Hematopoietic multipotent progenitor cell treated with erythropoietin and hydrocortisone succinate and interleukin-3 and kit ligand, for 17 days (in vitro differentiated cells): ENCODE measurements around the gene PAPSS1.

Source experiments
- DNase-seq: peaks from one replicate; pipeline ENCODE4 v3.0.0-alpha.2; 2015; ENCODE audit warnings: low spot score

The PAPSS1 gene

DNA sequence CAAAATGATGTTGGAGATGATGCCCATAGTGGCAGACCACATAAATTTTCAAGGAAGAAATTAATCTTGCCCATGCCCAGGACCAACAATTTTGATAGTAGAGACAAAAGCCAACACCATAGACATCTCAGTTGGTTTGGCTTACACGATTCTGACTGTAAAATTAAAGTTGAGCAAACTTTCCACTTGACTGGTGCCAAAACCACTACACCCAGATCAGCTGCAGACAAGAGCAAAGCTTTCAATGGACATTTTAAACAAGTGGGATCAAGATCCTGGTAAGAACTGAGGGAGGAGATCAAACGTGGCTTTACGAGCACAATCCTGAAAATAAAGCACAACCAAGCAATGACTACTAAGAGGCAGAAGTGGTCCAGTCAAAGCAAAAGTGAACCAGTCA, 90.7 kb downstream of the PAPSS1 start:
- DNase-seq, result no peak

DNA sequence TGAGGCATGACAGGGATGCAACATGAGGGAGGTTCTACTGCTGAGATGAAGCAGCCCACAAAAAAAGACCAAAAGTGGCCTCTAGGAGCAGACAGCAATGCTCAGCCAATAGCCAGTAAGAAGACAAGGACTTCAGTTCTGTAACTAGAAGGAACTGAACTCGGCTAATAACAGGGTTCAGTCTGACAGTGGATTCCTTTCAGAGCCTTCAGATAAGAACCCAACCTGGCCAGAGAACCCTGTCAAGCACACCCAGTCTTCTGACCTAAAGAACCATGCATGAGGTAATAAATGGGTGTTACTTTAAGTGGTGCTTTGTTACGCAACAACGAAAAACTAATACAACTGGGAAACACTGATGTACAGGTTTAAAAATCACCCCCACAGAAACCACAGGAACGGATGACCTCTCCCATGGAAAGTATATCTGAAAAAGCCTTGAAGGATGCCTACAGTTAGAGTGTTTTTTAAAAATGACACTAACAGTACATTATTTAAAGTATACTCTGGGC, 94.6 kb downstream of the PAPSS1 start:
- DNase-seq, result no peak

DNA sequence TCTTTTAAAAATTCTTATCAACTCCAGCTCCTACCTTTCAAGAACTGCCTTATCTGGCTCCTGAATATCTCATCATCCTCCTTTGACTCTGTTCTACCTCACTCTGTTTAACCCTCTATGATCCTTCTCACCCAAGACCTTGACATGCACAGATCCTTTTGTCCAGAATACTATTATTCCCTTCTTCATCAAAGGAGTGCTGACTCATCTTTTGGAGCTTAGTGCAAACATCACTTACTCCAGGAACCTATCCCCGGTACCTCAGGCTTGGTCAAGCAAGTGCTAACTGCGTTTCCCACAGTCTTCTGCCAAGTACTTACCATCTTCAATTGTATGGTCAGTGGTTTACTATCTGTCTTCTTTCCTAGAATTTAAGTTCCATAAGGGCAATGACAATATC, 96.0 kb downstream of the PAPSS1 start:
- DNase-seq, result no peak

DNA sequence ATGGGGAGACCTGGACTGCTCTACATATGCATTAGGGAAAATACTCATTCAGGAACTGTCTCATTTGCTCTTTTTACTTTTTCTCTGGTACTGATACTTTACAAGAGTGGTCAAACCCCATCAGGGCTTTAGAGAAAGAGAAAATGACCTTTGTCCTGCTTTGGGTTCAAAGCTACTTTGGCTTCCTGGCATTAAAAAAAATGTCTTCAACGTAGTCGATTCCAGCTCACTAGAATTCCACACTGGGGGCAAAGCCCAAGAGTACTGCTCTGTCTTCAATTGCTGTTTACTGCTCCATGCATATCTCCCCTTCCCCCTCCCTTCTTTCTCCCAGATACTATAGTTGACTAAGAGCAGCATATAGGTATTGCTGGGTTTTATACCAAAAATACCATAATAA, 98.0 kb downstream of the PAPSS1 start:
- DNase-seq, result no peak

DNA sequence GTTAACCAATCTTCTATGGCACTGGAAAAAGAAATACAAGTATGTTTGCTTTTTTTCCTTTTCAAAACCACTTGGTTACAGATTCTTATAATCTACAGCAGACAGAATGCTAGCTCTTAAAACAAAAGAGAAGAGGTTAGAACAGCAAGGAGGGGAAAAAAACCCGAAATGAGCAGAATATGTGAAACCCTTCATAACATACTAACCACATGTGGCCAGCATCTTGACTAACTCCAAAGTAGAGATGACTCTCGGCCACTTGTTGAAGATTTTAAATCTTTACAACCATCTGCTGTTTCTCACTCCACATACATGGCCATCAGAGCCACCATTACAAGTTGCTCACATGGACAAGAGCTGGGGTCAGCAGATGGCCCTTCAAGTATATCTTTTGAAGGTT, 100.3 kb downstream of the PAPSS1 start:
- no peak for DNase-seq

DNA sequence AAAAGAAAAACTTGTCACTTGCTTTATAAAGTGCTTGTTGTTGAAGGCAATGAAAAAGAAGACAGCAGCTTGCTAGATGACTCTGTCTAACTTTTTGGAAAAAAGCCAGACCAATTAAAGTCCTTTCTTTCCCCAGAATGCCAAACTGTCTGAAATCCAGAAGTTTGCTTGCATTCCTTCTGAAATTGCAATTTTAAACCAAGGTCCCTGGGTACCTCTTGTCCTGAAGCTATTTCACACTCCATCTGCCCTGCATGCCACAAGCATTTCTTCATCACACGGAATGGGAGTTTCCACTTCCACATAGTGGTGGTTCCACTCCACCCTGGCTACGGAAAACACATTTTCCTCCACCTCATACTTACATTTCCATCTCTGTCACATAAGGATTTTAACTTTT, 101.0 kb downstream of the PAPSS1 start:
- DNase-seq, result no peak

DNA sequence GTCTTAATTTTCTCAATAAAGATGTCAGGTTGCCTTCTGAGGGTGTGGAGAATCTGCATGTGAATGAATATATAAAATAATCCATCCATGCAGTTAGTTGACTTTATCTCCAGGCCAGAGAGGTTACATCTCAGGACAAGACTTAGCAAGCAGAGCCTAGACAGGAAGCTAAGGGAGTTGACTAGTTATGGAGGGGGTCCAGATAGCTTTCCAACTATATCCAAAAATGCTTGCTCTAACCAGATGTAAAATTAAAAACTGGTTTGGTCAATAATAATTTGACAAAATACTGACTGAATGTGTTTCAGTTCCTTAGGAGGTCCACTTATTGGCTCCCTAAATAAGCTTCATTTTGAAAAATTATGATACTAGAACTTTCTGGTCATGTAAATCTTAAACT, 101.4 kb downstream of the PAPSS1 start:
- no peak for DNase-seq

DNA sequence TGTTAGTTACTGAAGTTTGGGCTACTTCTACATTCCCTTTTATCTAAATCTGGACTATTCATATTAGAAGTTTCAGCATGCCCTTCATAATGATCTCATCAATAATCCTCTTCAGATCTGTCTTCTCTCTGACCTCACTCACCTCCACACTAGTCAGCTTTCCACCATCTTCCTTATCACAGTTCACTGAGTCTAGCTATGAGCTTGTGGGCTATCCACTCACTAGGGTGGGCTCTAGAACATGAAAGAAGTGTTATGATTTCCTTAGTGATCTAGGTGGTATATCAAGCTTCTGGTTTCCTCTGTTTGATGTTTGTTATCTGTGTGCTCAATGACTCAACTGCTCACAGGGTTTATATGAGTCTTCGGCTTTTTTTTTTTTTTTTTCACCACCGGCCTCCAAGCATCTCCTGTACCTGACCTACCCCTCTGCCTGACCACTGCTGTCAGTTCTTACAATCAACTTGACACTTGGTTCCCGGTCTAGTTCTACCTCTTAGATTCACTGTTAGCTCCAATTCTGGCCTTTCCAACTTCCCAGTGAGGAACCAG, 103.1 kb downstream of the PAPSS1 start:
- DNase-seq, result no peak

DNA sequence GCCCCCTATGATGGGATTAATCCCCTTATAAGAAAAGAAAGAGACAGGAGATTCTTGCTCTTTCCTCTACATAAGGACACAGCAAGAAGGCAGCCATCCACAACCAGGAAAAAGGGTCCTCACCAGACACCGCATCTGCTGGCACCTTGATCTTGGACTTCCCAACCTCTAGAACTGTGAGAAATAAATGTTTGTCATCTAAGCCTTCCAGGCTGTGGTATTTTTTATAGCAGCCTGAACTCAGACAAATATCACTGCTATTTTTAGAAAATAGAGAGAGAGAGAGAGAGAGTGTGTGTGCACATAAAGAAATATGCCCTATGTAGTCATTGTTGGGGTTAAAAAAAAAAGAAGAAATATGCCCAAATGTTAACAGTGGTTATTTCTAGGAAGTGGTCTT, 104.2 kb downstream of the PAPSS1 start:
- no peak for DNase-seq

DNA sequence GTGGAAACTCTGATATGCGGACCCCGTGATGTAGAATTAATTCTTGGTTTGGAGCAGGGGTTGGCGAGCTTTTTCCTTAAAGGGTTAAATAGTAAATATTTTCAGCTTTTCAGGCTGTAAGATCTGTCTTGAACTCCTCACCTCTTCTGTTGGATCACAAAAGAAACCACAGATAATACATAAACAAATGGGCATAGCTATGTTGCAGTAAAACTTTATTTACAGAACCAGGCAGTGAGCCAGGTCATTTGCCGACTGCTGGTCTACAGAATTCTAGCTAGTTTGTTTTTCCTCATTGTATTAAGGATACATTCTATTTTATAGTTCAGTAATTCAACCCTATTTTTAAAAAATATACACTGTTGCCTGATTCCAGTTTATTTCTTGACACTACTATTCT, 116.6 kb downstream of the PAPSS1 start:
- no peak for DNase-seq

DNA sequence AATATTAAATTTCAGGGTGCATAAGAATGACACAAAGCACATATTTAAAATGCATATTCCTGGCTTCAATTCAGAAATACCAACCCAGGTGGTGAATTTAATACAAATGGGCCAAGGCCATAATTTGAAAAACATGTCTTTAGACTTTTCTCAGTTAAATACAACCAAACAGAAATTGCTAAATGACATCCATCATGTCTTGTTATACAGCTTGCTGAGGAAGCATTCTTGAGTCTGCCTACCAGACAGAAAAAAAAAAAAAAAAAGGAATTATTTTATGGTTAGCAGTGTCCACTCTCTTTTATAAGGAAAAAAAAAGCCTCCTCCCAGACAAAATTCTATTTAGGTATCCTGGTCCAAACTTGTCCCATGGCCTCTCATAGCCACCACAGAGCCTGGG, 119.1 kb downstream of the PAPSS1 start:
- no peak for DNase-seq

DNA sequence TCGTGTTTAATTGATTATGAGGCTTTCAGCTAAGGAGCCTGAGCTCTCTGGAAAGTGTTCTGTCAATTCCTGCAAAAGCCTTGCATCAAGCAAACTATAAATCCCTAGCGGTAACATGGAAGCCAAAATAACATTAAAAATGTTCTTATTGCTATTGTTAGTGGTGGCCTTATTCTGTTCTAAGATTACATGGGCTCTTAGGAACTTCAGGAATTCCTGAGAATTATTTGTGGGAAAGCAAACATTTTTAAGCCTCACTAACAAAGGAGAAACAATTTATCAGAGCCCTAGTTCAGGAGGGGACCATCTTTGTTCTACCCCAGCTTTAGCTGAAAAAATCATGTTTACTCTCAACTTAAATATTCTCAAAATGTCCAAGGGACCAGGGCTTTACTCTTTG, 119.6 kb downstream of the PAPSS1 start:
- DNase-seq, result no peak

DNA sequence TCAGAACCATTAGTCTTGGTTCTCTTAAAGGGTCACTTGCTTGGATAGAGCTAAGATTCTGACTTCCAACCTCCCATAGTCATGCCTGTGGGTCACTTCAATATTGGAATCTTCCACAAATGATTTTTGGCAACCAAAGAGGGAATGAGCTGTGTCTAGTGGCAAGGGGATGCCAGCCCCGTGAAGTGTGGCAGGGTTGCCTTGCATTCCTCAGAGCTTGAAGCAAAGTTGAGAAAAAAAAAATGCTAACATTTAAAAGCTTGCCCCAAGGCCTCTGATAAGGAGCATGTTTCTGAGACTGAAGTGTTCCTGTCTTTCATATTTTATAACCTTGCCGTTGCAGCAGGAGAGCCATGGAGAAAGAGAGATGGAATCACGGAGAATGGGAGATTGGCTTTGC, 120.2 kb downstream of the PAPSS1 start:
- DNase-seq, result no peak

DNA sequence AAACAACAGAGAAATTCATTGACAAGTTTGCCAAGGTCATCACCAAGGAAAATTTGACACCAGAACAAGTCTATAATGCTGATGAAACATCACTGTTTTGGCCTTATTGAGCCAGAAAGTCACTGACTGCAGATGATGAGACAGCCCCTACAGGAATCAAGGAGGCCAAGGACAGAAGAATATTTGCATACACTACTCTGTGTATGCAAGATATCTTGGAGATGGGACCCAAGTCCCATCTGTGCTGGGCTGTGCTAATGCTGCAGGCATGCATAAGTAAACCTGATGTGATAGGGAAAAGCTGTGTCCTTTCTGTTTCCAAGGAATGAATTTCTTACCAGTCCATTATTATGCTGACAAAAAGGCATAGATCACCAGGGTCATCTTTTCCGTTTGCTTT, 126.8 kb downstream of the PAPSS1 start:
- DNase-seq, result no peak

DNA sequence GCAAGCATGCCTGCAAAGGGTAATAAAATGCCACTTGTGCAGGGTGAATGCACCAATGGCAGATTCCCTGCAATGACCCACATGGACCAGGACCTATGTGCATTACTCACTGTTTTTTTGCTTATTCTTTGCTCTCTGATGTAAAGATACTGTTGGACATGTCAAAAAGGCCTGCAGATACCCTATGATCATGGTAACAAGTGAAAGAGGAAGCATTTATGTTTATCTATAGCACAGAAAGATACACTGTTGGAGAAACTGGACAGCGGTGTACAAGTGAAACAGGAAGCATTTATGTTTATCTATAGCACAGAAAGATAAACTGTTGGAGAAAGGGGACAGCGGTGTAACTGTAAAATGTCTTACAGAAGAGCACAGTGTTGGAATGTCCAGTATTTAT, 127.5 kb downstream of the PAPSS1 start:
- no peak for DNase-seq

DNA sequence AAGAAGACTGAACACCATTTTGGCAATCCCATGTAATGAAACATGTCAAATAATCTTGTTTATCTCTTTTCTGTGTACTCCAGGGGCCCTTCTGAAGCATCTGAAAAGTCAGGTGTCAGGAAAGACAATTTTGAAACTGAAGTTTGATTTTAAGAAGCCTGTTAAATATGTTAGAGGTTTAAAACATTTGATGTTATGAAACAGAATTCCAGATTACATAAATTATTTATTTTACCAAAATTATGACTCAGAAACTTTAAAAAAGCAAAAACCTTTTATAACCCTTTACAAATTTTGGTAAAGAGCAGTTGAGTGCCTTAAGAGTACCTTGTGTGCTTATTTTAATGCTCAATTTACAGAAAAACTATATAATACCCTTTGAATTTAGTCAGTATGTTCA, 130.8 kb downstream of the PAPSS1 start:
- no peak for DNase-seq

DNA sequence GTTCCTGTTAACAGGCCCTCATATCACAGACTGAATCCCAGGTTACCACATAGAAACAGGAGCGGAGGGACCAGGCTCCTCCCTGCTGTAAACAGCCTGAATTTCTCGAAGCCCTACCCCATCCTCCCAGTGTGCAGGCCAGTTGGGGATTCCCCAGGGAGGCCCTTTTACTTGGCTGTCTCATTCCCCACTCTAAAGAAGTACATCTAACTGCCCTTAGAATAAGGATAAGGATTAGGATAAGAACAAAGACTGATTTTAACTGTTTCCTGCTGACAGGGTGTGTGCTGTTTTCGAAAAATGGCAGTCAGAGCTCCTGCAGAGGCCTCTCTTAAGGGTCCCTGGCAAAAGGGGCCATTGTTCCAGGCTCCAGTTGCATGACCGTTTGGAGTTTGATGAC, 133.7 kb downstream of the PAPSS1 start:
- DNase-seq, result no peak

DNA sequence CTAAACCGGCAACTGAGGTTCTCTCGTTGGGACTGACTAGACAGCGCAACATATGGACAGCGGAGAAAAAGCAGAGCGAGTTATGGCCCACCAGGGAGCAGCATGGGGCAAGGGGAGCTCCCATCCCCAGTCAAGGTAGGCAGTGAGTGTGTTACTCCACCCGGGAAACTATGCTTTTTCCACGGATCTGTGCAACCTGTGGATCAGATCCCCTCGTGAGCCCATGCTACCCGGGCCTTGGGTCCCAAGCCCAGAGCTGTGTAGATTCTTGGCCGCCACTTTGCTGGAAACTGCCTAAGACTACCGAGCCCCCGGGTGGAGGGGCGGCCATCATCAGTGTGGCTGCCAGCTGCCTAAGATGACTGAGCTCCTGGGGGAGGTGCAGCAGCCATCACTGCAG, 140.9 kb downstream of the PAPSS1 start:
- DNase-seq, result no peak

DNA sequence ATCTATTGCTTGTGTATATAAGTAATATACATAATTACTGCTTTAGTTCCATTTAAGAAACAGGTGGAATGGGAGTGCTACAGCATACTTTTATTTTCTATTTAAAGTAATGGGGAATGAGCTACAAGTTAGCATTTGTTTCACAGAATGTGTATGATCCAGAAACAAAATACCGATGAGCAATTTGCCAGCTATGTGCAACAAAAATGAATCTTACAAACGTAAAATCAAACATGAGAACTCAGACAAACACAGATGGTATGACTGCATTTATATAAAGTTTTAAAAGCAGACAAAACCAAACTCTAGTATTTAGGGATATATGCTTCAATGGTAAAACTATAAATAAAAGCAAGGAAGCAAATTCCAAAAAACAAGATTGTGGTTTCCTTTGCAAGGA, 141.7 kb downstream of the PAPSS1 start:
- DNase-seq, result no peak

DNA sequence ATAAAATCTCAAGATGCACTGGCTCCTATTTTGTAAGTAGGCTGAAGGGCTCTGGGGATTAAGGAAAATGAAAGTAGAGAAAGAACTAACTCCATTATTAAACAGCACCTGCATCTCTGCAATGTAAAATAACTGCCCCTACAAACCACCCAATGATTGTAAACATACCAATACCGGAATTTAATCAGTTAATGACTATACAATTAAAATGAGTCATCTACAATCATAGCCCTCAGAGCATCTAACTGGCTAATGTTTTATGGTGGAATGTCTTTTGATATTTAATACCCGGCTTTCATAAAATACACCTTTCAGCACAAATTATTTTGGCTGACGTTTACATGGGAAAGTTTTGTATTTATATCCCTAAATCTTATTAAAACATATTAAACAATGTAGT, 142.3 kb downstream of the PAPSS1 start:
- no peak for DNase-seq

DNA sequence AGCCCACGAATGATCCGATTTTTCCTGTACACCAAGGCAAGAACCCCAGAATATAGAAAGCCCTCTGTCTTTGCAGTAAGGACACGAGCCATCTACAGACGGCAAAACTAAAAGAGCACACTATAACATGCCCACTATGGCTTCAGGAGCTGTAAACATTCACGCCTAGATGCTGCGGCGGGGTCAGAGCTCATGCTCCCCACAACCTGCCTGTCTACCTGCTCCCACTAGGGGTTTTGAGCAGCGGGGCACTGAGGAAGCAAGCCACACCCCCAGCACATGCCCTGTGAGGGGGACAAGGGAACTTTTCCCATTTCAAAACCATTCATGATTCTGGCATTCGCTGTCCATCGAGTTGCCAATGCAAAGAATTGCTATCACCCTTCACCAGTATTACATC, 144.8 kb downstream of the PAPSS1 start:
- DNase-seq, result no peak

DNA sequence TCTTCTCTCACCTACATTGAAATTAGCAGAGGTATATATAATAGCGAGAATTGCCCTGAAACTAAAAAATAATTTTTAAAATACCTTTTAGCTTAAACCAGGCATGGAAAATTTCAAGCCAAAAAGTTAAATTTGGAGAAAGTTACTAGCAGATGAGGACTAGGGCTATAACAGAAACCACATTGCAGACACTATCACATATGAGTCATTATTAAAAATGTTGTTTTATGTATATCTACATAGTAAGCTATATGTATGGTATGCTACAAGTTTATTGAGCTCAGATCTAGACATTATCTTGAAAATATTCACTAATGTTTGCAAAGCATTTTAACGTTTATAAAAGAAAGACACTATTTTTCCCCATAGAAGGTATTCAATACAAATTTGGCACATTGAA, 147.8 kb downstream of the PAPSS1 start:
- DNase-seq, result no peak

DNA sequence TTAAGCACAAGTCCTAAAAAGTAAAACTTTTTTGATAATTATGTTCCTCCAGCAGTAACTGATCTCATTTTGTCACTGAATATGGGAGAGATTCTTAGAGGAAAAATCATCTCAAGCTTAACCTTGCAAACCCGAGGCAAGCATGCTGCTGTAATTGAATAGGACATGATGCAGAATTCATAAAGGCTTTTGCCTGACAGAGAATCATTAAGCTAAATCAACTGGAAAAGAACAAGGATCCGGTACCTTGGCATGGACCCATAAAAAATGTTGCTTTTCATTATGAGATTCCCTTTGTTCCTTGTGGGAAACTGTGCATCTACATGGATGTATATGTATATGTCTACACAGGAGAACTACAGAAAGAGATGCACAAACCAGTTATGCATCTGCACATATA, 149.1 kb downstream of the PAPSS1 start:
- no peak for DNase-seq

DNA sequence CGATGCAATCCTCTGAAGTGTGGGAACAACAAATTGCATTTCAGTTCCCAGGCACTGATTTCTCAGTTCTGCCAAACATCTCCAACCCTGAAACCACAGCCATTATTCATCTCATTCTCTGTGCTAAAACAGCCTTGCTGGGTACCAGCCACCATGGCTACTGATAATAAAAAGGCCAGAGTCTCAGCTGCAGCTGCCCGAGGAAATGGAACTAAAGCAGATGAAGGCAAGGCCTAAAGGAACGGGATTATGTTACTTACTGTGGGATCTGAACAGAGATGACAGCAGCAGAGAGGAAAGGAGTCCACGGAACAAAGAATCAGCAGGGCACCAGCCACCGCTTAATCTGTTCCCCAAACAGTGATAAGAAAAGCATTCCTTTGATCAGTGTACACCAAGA, 155.7 kb downstream of the PAPSS1 start:
- DNase-seq, result no peak
